ENCODE results near the gene MUC2. TPM values are rescaled to one million over a fixed set of nuclear protein-coding genes. Genes with fewer than 3 reads are reported as not detected.

The MUC2 gene
- total RNA-seq, 1 donor from 2014 or later, result not detected

DNA sequence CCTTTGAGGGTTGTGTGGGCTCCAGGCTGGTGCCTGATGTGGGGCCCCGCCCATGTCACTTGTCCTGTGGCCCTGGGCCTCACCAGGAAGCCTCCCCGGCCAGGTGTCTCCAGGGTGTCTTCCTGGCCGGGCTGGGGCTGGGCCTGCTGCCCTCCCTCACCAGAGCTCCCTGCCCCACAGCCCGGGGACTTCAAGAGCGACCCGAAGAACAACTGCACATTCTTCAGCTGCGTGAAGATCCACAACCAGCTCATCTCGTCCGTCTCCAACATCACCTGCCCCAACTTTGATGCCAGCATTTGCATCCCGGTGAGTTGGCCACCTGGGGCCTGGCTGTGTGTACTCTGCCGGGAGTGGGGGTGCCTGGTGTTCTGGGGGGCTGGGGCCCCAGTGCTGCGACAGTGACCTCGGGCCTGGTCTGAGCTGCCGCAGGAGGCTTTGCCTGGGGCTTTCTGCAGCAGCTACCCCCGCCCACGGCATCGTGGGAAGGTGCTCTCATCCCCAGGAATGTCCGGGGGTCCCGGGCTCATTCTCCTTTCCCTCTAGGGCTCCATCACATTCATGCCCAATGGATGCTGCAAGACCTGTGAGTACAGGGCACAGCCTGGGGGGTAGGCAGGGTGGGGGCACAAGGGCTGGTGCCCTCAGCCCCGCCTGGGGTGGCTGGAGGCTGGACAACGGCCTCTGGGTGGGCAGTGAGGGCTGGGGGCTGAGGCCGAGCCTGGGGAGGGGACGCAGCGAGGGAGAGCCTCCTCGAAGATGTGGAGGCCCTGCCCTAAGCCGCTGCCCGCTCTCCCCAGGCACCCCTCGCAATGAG, 34.6 kb downstream of the MUC2 start:
- H3K79me2 ChIP-seq (ENCODE audit: insufficient read depth, low read length), result no peaks in the 10 kb centered on the region
- H3K27ac ChIP-seq (ENCODE audit: low read depth, low read length), result no peak overlapping the region
- no peak for TF ChIP-seq EZH2 (IDR thresholded peaks at IDR 0.05; ENCODE audit: insufficient read depth, low read length)
- TF ChIP-seq, protein P1, sequence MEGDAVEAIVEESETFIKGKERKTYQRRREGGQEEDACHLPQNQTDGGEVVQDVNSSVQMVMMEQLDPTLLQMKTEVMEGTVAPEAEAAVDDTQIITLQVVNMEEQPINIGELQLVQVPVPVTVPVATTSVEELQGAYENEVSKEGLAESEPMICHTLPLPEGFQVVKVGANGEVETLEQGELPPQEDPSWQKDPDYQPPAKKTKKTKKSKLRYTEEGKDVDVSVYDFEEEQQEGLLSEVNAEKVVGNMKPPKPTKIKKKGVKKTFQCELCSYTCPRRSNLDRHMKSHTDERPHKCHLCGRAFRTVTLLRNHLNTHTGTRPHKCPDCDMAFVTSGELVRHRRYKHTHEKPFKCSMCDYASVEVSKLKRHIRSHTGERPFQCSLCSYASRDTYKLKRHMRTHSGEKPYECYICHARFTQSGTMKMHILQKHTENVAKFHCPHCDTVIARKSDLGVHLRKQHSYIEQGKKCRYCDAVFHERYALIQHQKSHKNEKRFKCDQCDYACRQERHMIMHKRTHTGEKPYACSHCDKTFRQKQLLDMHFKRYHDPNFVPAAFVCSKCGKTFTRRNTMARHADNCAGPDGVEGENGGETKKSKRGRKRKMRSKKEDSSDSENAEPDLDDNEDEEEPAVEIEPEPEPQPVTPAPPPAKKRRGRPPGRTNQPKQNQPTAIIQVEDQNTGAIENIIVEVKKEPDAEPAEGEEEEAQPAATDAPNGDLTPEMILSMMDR (IDR thresholded peaks at IDR 0.05; ENCODE audit: insufficient read depth, low read depth, low read length), result no peak
- H2AFZ ChIP-seq (ENCODE audit: low read depth, low read length), result no peak overlapping the region
- H3K4me2 ChIP-seq (ENCODE audit: low read length), result no peak overlapping the region
- no peak overlapping the region for H3K4me3 Mint-ChIP-seq (ENCODE audit: unreplicated experiment)
- H3K9me3 Mint-ChIP-seq (ENCODE audit: unreplicated experiment), result no peaks in the 10 kb centered on the region
- no peak overlapping the region for H3K9ac ChIP-seq (ENCODE audit: low read length)
- no peaks in the 10 kb centered on the region for H3K4me1 Mint-ChIP-seq (ENCODE audit: low read depth, unreplicated experiment)
- DNase-seq (ENCODE audit: low read depth), result no peak
- peaks cover 20% of the 10 kb centered on the region for H3K27me3 Mint-ChIP-seq (ENCODE audit: low read depth, unreplicated experiment)
- no peak overlapping the region for H3K4me3 ChIP-seq (ENCODE audit: insufficient read depth, low read depth, low read length)
- no peaks in the 10 kb centered on the region for H3K9me3 ChIP-seq (ENCODE audit: insufficient read depth, low read depth, low read length)
- no peak for FAIRE-seq
- no peaks in the 10 kb centered on the region for H3K4me1 ChIP-seq (ENCODE audit: insufficient read depth, low read length)
- no peak overlapping the region for H3K27ac Mint-ChIP-seq (ENCODE audit: unreplicated experiment)
- H3K36me3 Mint-ChIP-seq (ENCODE audit: low read depth, unreplicated experiment), result no peaks in the 10 kb centered on the region
- H4K20me1 ChIP-seq (ENCODE audit: insufficient read depth, low read length), result no peaks in the 10 kb centered on the region
- H3K27me3 ChIP-seq (ENCODE audit: insufficient read depth, low read length), result no peaks in the 10 kb centered on the region
- no peaks in the 10 kb centered on the region for H3K36me3 ChIP-seq (ENCODE audit: insufficient read depth, low read length)

DNA sequence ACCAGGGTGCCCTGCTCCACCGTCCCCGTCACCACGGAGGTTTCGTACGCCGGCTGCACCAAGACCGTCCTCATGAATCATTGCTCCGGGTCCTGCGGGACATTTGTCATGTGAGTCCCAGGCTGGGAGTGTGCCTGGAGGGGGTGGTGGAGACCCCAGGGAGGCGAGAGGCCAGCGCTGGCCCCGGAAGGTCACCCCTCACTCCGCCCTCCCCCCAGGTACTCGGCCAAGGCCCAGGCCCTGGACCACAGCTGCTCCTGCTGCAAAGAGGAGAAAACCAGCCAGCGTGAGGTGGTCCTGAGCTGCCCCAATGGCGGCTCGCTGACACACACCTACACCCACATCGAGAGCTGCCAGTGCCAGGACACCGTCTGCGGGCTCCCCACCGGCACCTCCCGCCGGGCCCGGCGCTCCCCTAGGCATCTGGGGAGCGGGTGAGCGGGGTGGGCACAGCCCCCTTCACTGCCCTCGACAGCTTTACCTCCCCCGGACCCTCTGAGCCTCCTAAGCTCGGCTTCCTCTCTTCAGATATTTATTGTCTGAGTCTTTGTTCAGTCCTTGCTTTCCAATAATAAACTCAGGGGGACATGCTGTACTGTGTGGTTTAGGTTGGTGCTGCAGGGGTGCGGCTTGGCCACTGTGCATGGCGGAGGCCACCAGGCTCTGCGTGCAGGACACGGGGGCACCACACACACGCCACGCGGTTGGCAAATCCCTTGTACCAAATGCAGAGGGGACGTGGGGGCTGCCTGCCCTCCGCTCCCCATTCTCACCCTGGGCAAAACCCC, 35.4 kb downstream of the MUC2 start:
- H3K4me2 ChIP-seq (ENCODE audit: low read length), result no peak overlapping the region
- Mint-ChIP-seq H3K27ac (ENCODE audit: unreplicated experiment) (no peak overlapping the region), H3K27me3 (ENCODE audit: low read depth, unreplicated experiment) (peaks cover 28% of the 10 kb centered on the region), H3K4me1 (ENCODE audit: low read depth, unreplicated experiment) (no peaks in the 10 kb centered on the region), H3K36me3 (ENCODE audit: low read depth, unreplicated experiment) (no peaks in the 10 kb centered on the region), H3K4me3 (ENCODE audit: unreplicated experiment) (no peak overlapping the region), H3K9me3 (ENCODE audit: unreplicated experiment) (no peaks in the 10 kb centered on the region)
- no peaks in the 10 kb centered on the region for H3K79me2 ChIP-seq (ENCODE audit: insufficient read depth, low read length)
- no peaks in the 10 kb centered on the region for H3K9me3 ChIP-seq (ENCODE audit: insufficient read depth, low read depth, low read length)
- H3K27me3 ChIP-seq (ENCODE audit: insufficient read depth, low read length), result no peaks in the 10 kb centered on the region
- H3K4me3 ChIP-seq (ENCODE audit: insufficient read depth, low read depth, low read length), result no peak overlapping the region
- H3K9ac ChIP-seq (ENCODE audit: low read length), result no peak overlapping the region
- DNase-seq (ENCODE audit: low read depth) (no peak), FAIRE-seq (no peak)
- H3K27ac ChIP-seq (ENCODE audit: low read depth, low read length), result no peak overlapping the region
- H3K4me1 ChIP-seq (ENCODE audit: insufficient read depth, low read length), result no peaks in the 10 kb centered on the region
- H2AFZ ChIP-seq (ENCODE audit: low read depth, low read length), result no peak overlapping the region
- H3K36me3 ChIP-seq (ENCODE audit: insufficient read depth, low read length), result no peaks in the 10 kb centered on the region
- H4K20me1 ChIP-seq (ENCODE audit: insufficient read depth, low read length), result no peaks in the 10 kb centered on the region
- no peak for TF ChIP-seq EZH2 (IDR thresholded peaks at IDR 0.05; ENCODE audit: insufficient read depth, low read length)
- TF ChIP-seq, protein P1 (IDR thresholded peaks at IDR 0.05; ENCODE audit: insufficient read depth, low read depth, low read length), result no peak

All from astrocyte (in vitro differentiated cells and primary cell).